ENCODE results near the gene CSGALNACT2. TPM values are rescaled to one million over a fixed set of nuclear protein-coding genes. Genes with fewer than 3 reads are reported as not detected.

The CSGALNACT2 gene
- total RNA-seq, 1 donor = 31.8 TPM

GRCh38 chr10:43125274-43125845 lies 12.9 kb upstream of the CSGALNACT2 start:
- H3K79me2 ChIP-seq (ENCODE audit: insufficient read depth, low read length) = no peaks in the 10 kb centered on the region
- no peak overlapping the region for H3K27ac ChIP-seq (ENCODE audit: low read depth, low read length)
- peaks cover 16% of the 10 kb centered on the region for H3K4me1 ChIP-seq (ENCODE audit: insufficient read depth, low read length)
- H3K4me3 ChIP-seq (ENCODE audit: insufficient read depth, low read length) = no peak overlapping the region
- H3K9me3 ChIP-seq (ENCODE audit: low read depth, low read length) = no peaks in the 10 kb centered on the region
- TF ChIP-seq CTCF (IDR thresholded peaks at IDR 0.05; ENCODE audit: extremely low read depth, low read depth, low read length) = no peak
- no peaks in the 10 kb centered on the region for H4K20me1 ChIP-seq (ENCODE audit: insufficient read depth, low read length)
- peak; percentile 59 for DNase-seq (ENCODE audit: insufficient read length, low spot score, missing footprints)
- H2AFZ ChIP-seq (ENCODE audit: low read length) = no peak overlapping the region
- H3K4me2 ChIP-seq (ENCODE audit: insufficient read depth, low read length) = no peak overlapping the region
- no peaks in the 10 kb centered on the region for H3K36me3 ChIP-seq (ENCODE audit: insufficient read depth, low read length)
- H3K27me3 ChIP-seq (ENCODE audit: insufficient read depth, low read length) = peaks cover 7% of the 10 kb centered on the region

GRCh38 chr10:43125881-43126731 lies 12.1 kb upstream of the CSGALNACT2 start:
- Histone ChIP-seq H3K4me1 (ENCODE audit: insufficient read depth, low read length) (peaks cover 16% of the 10 kb centered on the region), H3K4me3 (ENCODE audit: insufficient read depth, low read length) (no peak overlapping the region), H3K79me2 (ENCODE audit: insufficient read depth, low read length) (no peaks in the 10 kb centered on the region), H3K4me2 (ENCODE audit: insufficient read depth, low read length) (no peak overlapping the region), H3K27ac (ENCODE audit: low read depth, low read length) (no peak overlapping the region), H3K36me3 (ENCODE audit: insufficient read depth, low read length) (no peaks in the 10 kb centered on the region), H2AFZ (ENCODE audit: low read length) (no peak overlapping the region), H4K20me1 (ENCODE audit: insufficient read depth, low read length) (no peaks in the 10 kb centered on the region), H3K9me3 (ENCODE audit: low read depth, low read length) (no peaks in the 10 kb centered on the region), H3K27me3 (ENCODE audit: insufficient read depth, low read length) (peaks cover 7% of the 10 kb centered on the region)
- DNase-seq (ENCODE audit: insufficient read length, low spot score, missing footprints) = peak; percentile 63
- no peak for TF ChIP-seq CTCF (IDR thresholded peaks at IDR 0.05; ENCODE audit: extremely low read depth, low read depth, low read length)

GRCh38 chr10:43126759-43127424 lies 11.4 kb upstream of the CSGALNACT2 start:
- no peak overlapping the region for H3K27ac ChIP-seq (ENCODE audit: low read depth, low read length)
- peaks cover 7% of the 10 kb centered on the region for H3K27me3 ChIP-seq (ENCODE audit: insufficient read depth, low read length)
- H3K4me1 ChIP-seq (ENCODE audit: insufficient read depth, low read length) = peaks cover 16% of the 10 kb centered on the region
- no peak for TF ChIP-seq CTCF (IDR thresholded peaks at IDR 0.05; ENCODE audit: extremely low read depth, low read depth, low read length)
- H3K4me3 ChIP-seq (ENCODE audit: insufficient read depth, low read length) = no peak overlapping the region
- no peaks in the 10 kb centered on the region for H3K36me3 ChIP-seq (ENCODE audit: insufficient read depth, low read length)
- H3K79me2 ChIP-seq (ENCODE audit: insufficient read depth, low read length) = no peaks in the 10 kb centered on the region
- DNase-seq (ENCODE audit: insufficient read length, low spot score, missing footprints) = peak; percentile 44
- H3K9me3 ChIP-seq (ENCODE audit: low read depth, low read length) = no peaks in the 10 kb centered on the region
- H4K20me1 ChIP-seq (ENCODE audit: insufficient read depth, low read length) = no peaks in the 10 kb centered on the region
- no peak overlapping the region for H2AFZ ChIP-seq (ENCODE audit: low read length)
- no peak overlapping the region for H3K4me2 ChIP-seq (ENCODE audit: insufficient read depth, low read length)

- DNase-seq (ENCODE audit: insufficient read length, low spot score, missing footprints) = peak; percentile 52
- Histone ChIP-seq H2AFZ (ENCODE audit: low read length) (no peak overlapping the region), H3K4me2 (ENCODE audit: insufficient read depth, low read length) (no peak overlapping the region), H3K36me3 (ENCODE audit: insufficient read depth, low read length) (no peaks in the 10 kb centered on the region), H3K79me2 (ENCODE audit: insufficient read depth, low read length) (no peaks in the 10 kb centered on the region), H3K4me3 (ENCODE audit: insufficient read depth, low read length) (no peak overlapping the region), H3K27me3 (ENCODE audit: insufficient read depth, low read length) (peaks cover 7% of the 10 kb centered on the region), H3K4me1 (ENCODE audit: insufficient read depth, low read length) (peaks cover 16% of the 10 kb centered on the region), H3K27ac (ENCODE audit: low read depth, low read length) (no peak overlapping the region), H4K20me1 (ENCODE audit: insufficient read depth, low read length) (no peaks in the 10 kb centered on the region), H3K9me3 (ENCODE audit: low read depth, low read length) (no peaks in the 10 kb centered on the region)
- TF ChIP-seq CTCF (IDR thresholded peaks at IDR 0.05; ENCODE audit: extremely low read depth, low read depth, low read length) = no peak
Measured at GRCh38 chr10:43127442-43127841, 10.8 kb upstream of the CSGALNACT2 start.
